GM12891 (cell line): ENCODE data around the gene RAP1A.

Experiments used
- POLR2A ChIP-seq: IDR thresholded peaks from 2 replicates; pipeline ENCODE4 v1.6.1; 2011; ENCODE audit warnings: low read depth, low read length, control low read depth
- POLR2AphosphoS5 ChIP-seq: IDR thresholded peaks from 2 replicates; pipeline ENCODE4 v1.6.1; 2011; ENCODE audit warnings: low read depth, low read length, control low read depth
- SPI1 ChIP-seq: IDR thresholded peaks from 2 replicates; pipeline ENCODE4 v1.6.1; 2011; ENCODE audit warnings: low read depth, low read length, control low read depth

- no peak for TF ChIP-seq POLR2AphosphoS5
- no peak for TF ChIP-seq POLR2A
- TF ChIP-seq SPI1: no peak
Observed at GRCh38 chr1:111730706-111731105, 111.1 kb downstream of the RAP1A start.
